Fibroblast of mammary gland (primary cell): Measurements from ENCODE around the gene DDX24.

Source experiments
- DNase-seq: peaks from one replicate; pipeline ENCODE4 v3.0.0-alpha.2; 2010; ENCODE audit warnings: low read depth
- H3K4me3 ChIP-seq: 2 replicates; pipeline ENCODE4 v1.5.1; 2011; ENCODE audit warnings: low read depth, mild to moderate bottlenecking, low read length, moderate library complexity; ENCODE audit not compliant: control insufficient read depth
- TF ChIP-seq, protein P1 (sequence below): conservative IDR thresholded peaks from 2 replicates; pipeline ENCODE4 v1.5.1; 2011; ENCODE audit warnings: low read depth, low read length, inconsistent platforms; ENCODE audit not compliant: control insufficient read depth, insufficient read depth

Gene DDX24

DNA sequence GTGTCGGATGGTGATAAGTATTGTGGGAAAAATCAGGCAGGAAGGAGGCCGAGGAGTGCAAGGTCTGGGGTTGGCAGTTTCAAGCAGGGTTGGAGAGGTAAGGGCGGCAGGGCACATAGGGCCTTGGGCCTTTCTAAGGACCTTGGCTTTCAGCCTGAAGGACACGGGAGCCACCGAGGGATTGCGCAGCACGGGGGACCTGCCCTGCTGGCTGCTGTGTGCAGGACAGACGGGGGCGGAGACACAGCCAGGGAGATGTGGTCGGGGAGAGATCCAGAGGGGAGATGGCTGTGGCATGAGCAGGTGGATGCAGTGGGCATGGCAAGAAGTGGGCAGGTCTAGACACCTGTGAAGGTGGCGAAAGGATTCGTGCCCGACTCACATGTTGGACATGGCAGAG, 40.2 kb downstream of the DDX24 start:
- DNase-seq, result no peak
- no peak overlapping the region for H3K4me3 ChIP-seq
- TF ChIP-seq, protein P1, sequence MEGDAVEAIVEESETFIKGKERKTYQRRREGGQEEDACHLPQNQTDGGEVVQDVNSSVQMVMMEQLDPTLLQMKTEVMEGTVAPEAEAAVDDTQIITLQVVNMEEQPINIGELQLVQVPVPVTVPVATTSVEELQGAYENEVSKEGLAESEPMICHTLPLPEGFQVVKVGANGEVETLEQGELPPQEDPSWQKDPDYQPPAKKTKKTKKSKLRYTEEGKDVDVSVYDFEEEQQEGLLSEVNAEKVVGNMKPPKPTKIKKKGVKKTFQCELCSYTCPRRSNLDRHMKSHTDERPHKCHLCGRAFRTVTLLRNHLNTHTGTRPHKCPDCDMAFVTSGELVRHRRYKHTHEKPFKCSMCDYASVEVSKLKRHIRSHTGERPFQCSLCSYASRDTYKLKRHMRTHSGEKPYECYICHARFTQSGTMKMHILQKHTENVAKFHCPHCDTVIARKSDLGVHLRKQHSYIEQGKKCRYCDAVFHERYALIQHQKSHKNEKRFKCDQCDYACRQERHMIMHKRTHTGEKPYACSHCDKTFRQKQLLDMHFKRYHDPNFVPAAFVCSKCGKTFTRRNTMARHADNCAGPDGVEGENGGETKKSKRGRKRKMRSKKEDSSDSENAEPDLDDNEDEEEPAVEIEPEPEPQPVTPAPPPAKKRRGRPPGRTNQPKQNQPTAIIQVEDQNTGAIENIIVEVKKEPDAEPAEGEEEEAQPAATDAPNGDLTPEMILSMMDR, result no peak

DNA sequence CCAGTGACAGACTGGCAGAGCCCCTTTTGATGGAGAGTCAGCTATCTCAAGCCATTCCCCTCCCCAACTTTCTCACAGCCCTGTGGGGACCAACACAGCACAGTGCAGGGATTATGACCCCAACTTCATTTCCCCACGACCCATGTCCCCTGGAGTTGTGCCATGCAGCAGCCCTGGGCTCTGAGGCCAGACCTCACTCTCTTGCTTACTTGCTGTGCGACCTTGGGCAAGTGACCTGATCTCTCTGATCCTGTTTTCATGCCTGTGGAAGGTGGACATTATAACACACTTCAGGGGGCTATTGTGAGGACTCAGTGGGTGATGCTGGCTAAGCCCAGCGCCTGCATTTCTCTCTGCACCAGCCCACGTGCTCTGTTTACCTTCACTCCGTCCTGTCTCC, 40.8 kb downstream of the DDX24 start:
- TF ChIP-seq, protein P1, result no peak
- H3K4me3 ChIP-seq, result no peak overlapping the region
- DNase-seq, result no peak

DNA sequence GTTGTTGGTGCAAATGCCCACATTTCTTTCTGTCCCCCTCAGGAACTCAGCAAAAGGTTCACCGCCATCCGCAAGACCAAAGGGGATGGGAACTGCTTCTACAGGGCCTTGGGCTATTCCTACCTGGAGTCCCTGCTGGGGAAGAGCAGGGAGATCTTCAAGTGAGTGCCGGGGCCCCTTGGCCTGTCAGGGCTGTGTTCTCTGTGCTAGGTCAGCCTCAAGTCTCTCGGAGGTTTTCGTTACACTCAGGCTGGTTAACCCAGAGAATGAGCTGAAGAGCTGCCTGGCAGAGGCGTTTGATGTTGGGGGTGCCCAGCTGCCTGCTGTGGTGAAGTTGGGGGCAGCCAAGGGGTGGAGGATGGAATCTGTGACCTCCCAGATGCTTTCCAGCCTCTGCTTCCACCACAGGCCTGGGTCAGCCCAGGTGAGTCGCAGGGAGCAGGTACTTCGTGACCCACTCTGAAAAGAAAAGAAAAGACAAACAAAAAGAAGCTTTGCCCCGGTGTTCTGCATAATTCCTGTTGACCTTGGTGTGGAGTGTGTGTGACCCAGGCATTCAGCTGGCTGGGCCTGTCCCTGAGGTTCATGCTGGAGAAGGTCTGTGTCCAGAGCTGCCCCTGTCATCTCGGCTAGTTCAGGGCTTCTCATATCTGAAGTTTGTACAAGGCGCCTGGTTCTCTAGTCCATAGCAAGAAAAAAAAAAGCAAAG, 41.9 kb downstream of the DDX24 start:
- TF ChIP-seq, protein P1, result no peak
- DNase-seq, result no peak
- no peak overlapping the region for H3K4me3 ChIP-seq

DNA sequence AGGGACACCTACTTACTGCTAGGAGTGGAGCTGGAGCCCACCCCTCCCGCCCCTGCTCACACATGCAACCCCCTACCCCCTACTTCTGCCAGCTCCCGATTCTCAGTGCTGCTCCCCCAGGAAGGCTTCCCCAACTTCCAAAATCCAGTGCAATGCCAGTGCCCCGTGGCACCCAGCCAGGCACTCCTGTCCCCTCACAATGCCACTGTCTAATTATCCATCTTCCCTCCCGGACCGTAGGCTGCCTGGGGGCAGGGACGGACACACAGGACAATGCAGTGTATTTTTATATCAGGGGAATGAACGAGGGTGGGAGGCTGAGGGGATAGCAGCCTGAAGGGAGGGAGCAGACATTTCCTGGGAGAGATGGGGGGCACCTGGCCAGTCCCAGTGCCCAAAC, 42.5 kb downstream of the DDX24 start:
- no peak for DNase-seq
- TF ChIP-seq, protein P1, result no peak
- no peak overlapping the region for H3K4me3 ChIP-seq

DNA sequence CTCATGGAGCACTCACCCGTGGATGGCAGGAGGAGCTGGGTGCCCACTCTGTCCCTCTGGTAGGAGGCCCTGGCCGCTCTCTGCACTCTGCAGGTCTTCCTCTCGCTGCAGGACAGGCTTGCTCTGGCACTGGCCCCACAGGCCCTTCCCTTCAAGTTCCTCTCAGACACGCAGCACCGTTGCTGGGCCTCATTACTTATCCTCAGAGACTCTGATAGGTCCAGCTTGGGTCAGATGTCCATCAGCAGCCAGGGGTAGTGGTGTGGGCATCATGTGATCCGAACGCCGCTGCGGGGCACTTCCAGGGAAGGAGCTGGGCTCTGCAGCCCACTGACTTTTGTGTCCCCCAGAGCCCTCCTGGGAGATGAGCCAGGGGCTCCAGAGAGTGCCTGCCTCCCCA, 43.0 kb downstream of the DDX24 start:
- no peak overlapping the region for H3K4me3 ChIP-seq
- TF ChIP-seq, protein P1, result no peak
- DNase-seq, result no peak

DNA sequence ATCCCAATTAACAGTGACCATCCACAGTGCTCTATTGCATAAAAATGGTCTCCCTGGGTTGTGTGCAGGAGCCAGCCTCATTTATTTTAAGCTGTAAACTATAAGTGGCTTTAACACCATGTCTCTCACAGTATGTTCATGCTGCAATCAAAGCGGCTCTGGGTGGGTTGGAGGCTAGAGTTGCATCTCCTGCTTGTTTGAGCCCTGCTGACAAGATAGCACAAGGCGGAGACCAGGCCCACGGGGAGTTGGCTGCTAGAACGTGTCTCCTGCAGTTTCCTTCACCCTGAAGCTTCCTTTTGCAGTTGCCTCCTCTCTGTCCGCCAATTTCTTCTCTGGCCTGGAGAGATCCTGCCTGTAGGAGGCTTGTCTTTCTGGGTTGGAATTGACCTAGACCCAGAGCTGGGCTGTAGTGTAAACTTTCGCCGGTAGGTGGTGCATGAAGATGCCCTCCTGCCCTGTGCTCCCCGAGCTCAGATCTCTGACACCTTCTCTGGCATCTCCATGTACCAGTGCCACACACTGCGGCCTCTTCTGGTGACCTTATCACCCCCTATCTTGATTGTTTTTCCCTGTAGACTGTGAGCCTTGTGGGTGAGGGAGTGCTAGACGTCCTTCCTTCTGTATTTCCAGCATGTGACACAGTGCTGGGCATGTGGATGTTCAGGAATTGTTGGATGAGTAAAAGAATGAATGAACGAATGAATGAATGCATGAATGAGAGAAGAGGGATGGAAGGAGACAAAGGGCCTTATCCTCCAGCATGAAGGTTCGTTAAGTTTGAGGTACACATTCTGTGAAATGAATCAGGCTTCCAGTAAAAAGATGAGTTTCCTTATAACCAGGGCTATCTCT, 44.5 kb downstream of the DDX24 start:
- peak; percentile 68 for DNase-seq
- no peak overlapping the region for H3K4me3 ChIP-seq
- TF ChIP-seq, protein P1, result peak; percentile 89
